SK-N-MC (cell line): ENCODE data around the gene NDUFB10.
"Not testable (repeated sequence)": the region's sequence is repeated elsewhere in the genome, so short reads cannot be mapped to it uniquely, and the experiment has no call there.

Experiments used
- DNase-seq: peaks from one replicate; pipeline ENCODE4 v3.0.0-alpha.2; 2011; ENCODE audit warnings: low read depth, low spot score
- H3K27ac ChIP-seq: fragments of 200-600 bp; sonication (generic); 2 replicates; pipeline ENCODE4 v1.5.1; 2016; ENCODE audit warnings: mixed run types
- H3K36me3 ChIP-seq: fragments of 200-600 bp; sonication (generic); 2 replicates; pipeline ENCODE4 v1.6.1; 2017; ENCODE audit warnings: antibody characterized with exemption, low read length, mixed read lengths; ENCODE audit not compliant: insufficient read depth
- H3K4me3 ChIP-seq: fragments of 200-600 bp; sonication (generic); 2 replicates; pipeline ENCODE4 v1.5.1; 2016
- H3K9ac ChIP-seq: fragments of 200-600 bp; sonication (generic); 2 replicates; pipeline ENCODE4 v1.8.0; 2017; ENCODE audit warnings: mixed run types, mixed read lengths; ENCODE audit not compliant: insufficient read length
- H3K9me3 ChIP-seq: fragments of 200-600 bp; sonication (generic); 2 replicates; pipeline ENCODE4 v1.6.1; 2017; ENCODE audit warnings: low read depth, mild to moderate bottlenecking, antibody characterized with exemption, low read length, moderate library complexity, mixed read lengths
- EZH2 ChIP-seq: fragments of 200-600 bp; sonication (generic); IDR thresholded peaks from one replicate; pipeline ENCODE4 v1.6.1; 2017; ENCODE audit warnings: antibody characterized with exemption
- FOXP2 ChIP-seq: optimal IDR thresholded peaks from 2 replicates; pipeline ENCODE3; 2011; ENCODE audit warnings: mild to moderate bottlenecking, moderate library complexity; ENCODE audit not compliant: insufficient read depth; ENCODE audit errors: extremely low read length, control extremely low read depth
- POLR2AphosphoS5 ChIP-seq: IDR thresholded peaks from 2 replicates; pipeline ENCODE4 v1.6.1; 2012; ENCODE audit warnings: mild to moderate bottlenecking, low read depth, low read length, borderline replicate concordance

The NDUFB10 gene

GRCh38 chr16:1915732-1916639, 43.4 kb upstream of the NDUFB10 start:
- no peak for DNase-seq
- H3K27ac ChIP-seq, result no peak overlapping the region
- TF ChIP-seq POLR2AphosphoS5 (no peak), EZH2 (no peak), FOXP2 (no peak)
- no peak overlapping the region for H3K9ac ChIP-seq
- H3K9me3 ChIP-seq, result no peaks in the 10 kb centered on the region
- no peaks in the 10 kb centered on the region for H3K36me3 ChIP-seq
- no peak overlapping the region for H3K4me3 ChIP-seq

GRCh38 chr16:1916640-1916990, 42.7 kb upstream of the NDUFB10 start:
- no peaks in the 10 kb centered on the region for H3K36me3 ChIP-seq
- no peaks in the 10 kb centered on the region for H3K9me3 ChIP-seq
- TF ChIP-seq POLR2AphosphoS5, result no peak
- TF ChIP-seq FOXP2, result no peak
- TF ChIP-seq EZH2, result no peak
- no peak for DNase-seq
- H3K9ac ChIP-seq, result no peak overlapping the region
- H3K4me3 ChIP-seq, result no peak overlapping the region
- no peak overlapping the region for H3K27ac ChIP-seq

- no peak overlapping the region for H3K9ac ChIP-seq
- no peaks in the 10 kb centered on the region for H3K36me3 ChIP-seq
- DNase-seq, result no peak
- no peaks in the 10 kb centered on the region for H3K9me3 ChIP-seq
- no peak overlapping the region for H3K4me3 ChIP-seq
- TF ChIP-seq POLR2AphosphoS5, result no peak
- no peak for TF ChIP-seq FOXP2
- TF ChIP-seq EZH2, result no peak
- H3K27ac ChIP-seq, result no peak overlapping the region
These were observed 42.2 kb upstream of the NDUFB10 start for GRCh38 chr16:1917056-1917664.

GRCh38 chr16:1917665-1918350, 41.5 kb upstream of the NDUFB10 start:
- TF ChIP-seq POLR2AphosphoS5, result no peak
- TF ChIP-seq FOXP2, result no peak
- no peak for TF ChIP-seq EZH2
- H3K36me3 ChIP-seq, result no peaks in the 10 kb centered on the region
- H3K9ac ChIP-seq, result no peak overlapping the region
- no peak overlapping the region for H3K4me3 ChIP-seq
- DNase-seq, result no peak
- H3K9me3 ChIP-seq, result no peaks in the 10 kb centered on the region
- H3K27ac ChIP-seq, result no peak overlapping the region

GRCh38 chr16:1918351-1919326, 40.7 kb upstream of the NDUFB10 start, which contains the start of gene HS3ST6:
HS3ST6 (minus strand) TSS chr16:1918415; CDS start chr16:1918323, 92 bp downstream.
- no peak within 1 kb of the TSS for H3K4me3 ChIP-seq
- H3K36me3 ChIP-seq, result no peaks in the 10 kb centered on the region
- no peaks in the 10 kb centered on the region for H3K9me3 ChIP-seq
- no peak within 1 kb of the TSS for H3K9ac ChIP-seq
- H3K27ac ChIP-seq, result no peak within 1 kb of the TSS
- TF ChIP-seq FOXP2 (no peak), EZH2 (peak; percentile 33)
- no peak for DNase-seq

DNA sequence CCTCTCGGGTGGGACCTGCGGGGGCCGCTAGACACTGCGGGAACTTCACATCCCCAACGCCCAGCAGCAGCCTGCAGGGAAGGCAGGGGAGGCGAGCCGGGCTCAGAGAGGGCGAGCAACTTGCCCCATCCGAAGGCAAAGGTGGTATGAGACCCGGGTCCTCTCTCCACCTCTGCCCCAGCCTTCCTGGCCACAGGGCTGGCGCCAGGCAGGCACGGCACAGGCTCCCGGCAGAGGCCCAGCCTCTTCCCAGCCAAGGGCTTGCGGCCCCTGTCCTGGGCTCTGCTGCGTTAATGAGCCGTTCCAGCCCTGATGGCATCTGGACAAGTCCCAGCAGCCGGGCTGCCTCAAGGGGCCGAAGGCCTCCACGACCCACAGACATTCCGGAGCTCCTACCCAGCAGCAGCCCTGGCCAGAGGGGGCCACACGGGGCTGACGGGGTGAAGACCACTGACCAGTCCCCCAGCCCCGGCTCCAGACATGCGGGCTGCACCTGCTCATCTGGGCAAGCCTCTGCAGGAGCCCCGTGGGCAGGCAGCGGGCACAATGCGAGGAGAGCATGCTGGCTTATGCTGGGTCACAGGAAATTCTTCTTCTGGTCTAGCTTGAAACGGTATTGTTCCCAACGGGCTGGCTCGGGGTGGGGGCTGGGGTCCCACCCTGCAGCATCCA, 39.9 kb upstream of the NDUFB10 start:
- DNase-seq, result no peak

DNA sequence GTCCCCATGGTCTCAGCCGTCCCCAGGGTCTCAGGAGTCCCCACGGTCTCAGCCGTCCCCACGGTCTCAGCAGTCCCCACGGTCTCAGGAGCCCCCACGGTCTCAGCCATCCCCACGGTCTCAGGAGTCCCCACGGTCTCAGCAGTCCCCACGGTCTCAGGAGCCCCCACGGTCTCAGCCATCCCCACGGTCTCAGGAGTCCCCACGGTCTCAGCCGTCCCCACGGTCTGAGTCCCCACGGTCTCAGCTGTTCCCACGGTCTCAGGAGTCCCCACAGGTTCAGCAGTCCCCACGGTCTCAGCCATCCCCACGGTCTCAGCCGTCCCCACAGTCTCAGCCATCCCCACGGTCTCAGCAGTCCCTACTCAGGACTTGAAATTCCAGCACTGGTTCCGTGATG, 39.2 kb upstream of the NDUFB10 start:
- not testable (repeated sequence) for H3K9ac ChIP-seq, H3K4me3 ChIP-seq, H3K9me3 ChIP-seq, DNase-seq, H3K27ac ChIP-seq, H3K36me3 ChIP-seq

More for the DNA sequence above, 39.9 kb upstream of the NDUFB10 start:
- TF ChIP-seq EZH2, result no peak
- H3K27ac ChIP-seq, result no peak overlapping the region
- H3K36me3 ChIP-seq, result no peaks in the 10 kb centered on the region
- no peaks in the 10 kb centered on the region for H3K9me3 ChIP-seq
- no peak overlapping the region for H3K9ac ChIP-seq
- no peak overlapping the region for H3K4me3 ChIP-seq
